ENCODE measurements around the gene RFX6. TPM values are rescaled to one million over a fixed set of nuclear protein-coding genes. Genes with fewer than 3 reads are reported as not detected.

Gene RFX6
- total RNA-seq, 2 donors from 2014 or later = 0.22 to 1.2 TPM

DNA sequence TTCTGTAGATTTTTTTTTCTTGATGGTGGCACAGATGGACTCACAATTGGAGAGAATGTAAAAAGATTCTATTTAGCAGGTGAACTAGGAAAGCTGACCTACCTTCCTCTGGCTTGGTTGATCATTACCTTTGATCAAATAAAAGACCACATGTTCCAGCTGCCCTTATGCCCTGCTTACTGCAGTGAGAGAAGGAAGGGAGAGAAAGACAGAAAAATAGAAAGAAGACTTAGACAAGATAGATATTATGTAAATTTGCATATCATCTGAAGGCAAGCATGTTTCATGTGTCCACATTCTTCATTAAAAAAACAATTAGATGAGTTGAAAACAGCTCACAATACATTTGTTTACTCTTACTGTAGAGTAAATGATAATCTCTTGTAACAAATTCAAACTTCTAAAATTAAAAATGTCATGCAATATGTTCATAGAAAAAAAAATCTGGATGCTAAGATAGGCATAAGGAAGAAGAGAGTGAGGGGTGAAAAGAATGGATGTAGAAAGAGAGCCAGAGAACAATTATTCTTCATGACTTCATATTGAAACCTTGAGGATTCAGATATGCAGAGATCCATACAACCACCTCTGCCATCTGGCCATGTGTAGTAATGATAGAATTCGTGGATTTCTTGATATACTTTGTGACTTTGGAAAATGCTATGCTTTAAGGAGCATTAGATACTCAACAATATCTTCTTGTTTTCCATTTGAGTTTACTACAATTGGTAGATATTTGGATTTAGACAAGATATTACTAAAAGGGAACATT, 71.7 kb downstream of the RFX6 start:
- H3K27ac ChIP-seq (ENCODE audit: low read depth, low read length) = no peak overlapping the region
- Mint-ChIP-seq H3K27ac (no peak overlapping the region), H3K36me3 (ENCODE audit: low read depth) (no peaks in the 10 kb centered on the region), H3K27me3 (ENCODE audit: insufficient read depth) (no peaks in the 10 kb centered on the region), H3K4me1 (peaks cover 36% of the 10 kb centered on the region), H3K9me3 (no peaks in the 10 kb centered on the region), H3K4me3 (no peak overlapping the region)
- 100% methylated on average over 1 of the region's 1 CpG; no CpG with 5 or more reads in 1 of the 2 experiments for WGBS, 2 experiments (ENCODE audit: insufficient coverage in 1 of 2, insufficient read length in 1 of 2)
- H3K27me3 ChIP-seq (ENCODE audit: control insufficient read depth, insufficient read depth, low read length, poor library complexity, severe bottlenecking) = no peaks in the 10 kb centered on the region
- H3K36me3 ChIP-seq (ENCODE audit: control insufficient read depth, insufficient read depth, low read length) = no peaks in the 10 kb centered on the region
- H3K4me1 ChIP-seq (ENCODE audit: control insufficient read depth, insufficient read depth, low read length) = no peaks in the 10 kb centered on the region
- H3K4me3 ChIP-seq (ENCODE audit: low read length) = no peak overlapping the region
- H3K9me3 ChIP-seq (ENCODE audit: control insufficient read depth, low read length) = no peaks in the 10 kb centered on the region
- TF ChIP-seq, protein P1, sequence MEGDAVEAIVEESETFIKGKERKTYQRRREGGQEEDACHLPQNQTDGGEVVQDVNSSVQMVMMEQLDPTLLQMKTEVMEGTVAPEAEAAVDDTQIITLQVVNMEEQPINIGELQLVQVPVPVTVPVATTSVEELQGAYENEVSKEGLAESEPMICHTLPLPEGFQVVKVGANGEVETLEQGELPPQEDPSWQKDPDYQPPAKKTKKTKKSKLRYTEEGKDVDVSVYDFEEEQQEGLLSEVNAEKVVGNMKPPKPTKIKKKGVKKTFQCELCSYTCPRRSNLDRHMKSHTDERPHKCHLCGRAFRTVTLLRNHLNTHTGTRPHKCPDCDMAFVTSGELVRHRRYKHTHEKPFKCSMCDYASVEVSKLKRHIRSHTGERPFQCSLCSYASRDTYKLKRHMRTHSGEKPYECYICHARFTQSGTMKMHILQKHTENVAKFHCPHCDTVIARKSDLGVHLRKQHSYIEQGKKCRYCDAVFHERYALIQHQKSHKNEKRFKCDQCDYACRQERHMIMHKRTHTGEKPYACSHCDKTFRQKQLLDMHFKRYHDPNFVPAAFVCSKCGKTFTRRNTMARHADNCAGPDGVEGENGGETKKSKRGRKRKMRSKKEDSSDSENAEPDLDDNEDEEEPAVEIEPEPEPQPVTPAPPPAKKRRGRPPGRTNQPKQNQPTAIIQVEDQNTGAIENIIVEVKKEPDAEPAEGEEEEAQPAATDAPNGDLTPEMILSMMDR (conservative IDR thresholded peaks at IDR 0.05) = no peak
- DNase-seq = no peak
- H3K9ac ChIP-seq (ENCODE audit: extremely low read depth, low read length, poor library complexity, severe bottlenecking) = no peak overlapping the region

DNA sequence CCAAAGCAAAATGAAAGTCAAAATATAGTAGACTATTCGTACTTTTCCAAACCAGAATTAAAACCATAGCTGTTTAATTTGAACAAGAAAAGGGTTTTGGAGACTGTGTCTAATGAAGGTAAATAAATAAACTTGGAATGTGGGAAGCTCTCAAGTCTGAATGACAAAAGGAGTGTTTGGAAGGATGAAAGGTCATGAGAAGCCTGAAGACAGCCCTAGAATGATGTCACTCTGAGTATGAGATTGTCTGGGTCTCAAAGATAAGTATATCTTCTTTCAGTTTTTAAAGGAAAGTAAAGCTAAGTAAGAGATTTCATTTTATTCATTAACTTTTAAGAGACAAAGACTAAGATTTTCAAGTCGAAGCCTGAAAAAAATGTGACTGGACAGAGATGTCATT, 72.9 kb downstream of the RFX6 start:
- Mint-ChIP-seq H3K9me3 (no peaks in the 10 kb centered on the region), H3K27me3 (ENCODE audit: insufficient read depth) (no peaks in the 10 kb centered on the region), H3K27ac (no peak overlapping the region), H3K4me1 (peaks cover 42% of the 10 kb centered on the region), H3K36me3 (ENCODE audit: low read depth) (no peaks in the 10 kb centered on the region), H3K4me3 (no peak overlapping the region)
- TF ChIP-seq, protein P1 (conservative IDR thresholded peaks at IDR 0.05) = no peak
- 70 to 91% methylated on average over 1 to 2 of the region's 2 CpGs for WGBS, 2 experiments (ENCODE audit: insufficient coverage in 1 of 2, insufficient read length in 1 of 2)
- DNase-seq = no peak
- H3K9ac ChIP-seq (ENCODE audit: extremely low read depth, low read length, poor library complexity, severe bottlenecking) = no peak overlapping the region
- H3K27ac ChIP-seq (ENCODE audit: low read depth, low read length) = no peak overlapping the region
- no peaks in the 10 kb centered on the region for H3K36me3 ChIP-seq (ENCODE audit: control insufficient read depth, insufficient read depth, low read length)
- H3K4me1 ChIP-seq (ENCODE audit: control insufficient read depth, insufficient read depth, low read length) = no peaks in the 10 kb centered on the region
- no peaks in the 10 kb centered on the region for H3K9me3 ChIP-seq (ENCODE audit: control insufficient read depth, low read length)
- no peak overlapping the region for H3K4me3 ChIP-seq (ENCODE audit: low read length)
- H3K27me3 ChIP-seq (ENCODE audit: control insufficient read depth, insufficient read depth, low read length, poor library complexity, severe bottlenecking) = no peaks in the 10 kb centered on the region

DNA sequence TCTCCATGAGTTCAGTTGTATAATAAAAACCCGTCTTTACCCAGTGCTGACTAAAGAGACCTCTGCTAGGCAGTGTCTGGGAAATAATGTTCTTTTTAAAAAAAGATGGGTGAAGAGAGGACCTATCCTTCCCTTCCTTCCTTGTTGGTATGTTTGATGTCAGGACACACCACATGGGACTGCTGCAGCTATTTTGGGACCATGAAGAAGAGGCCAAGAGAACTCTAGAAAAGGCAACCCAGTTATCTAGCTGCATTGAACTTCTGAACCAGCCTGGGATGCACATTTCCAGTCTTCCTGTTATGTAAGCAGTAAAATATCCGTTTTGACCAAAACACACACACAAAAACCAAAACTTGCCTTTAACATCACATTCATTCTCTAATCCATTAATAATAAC, 77.3 kb downstream of the RFX6 start:
- TF ChIP-seq, protein P1 (conservative IDR thresholded peaks at IDR 0.05) = no peak
- Mint-ChIP-seq H3K4me1 (peaks cover 31% of the 10 kb centered on the region), H3K36me3 (ENCODE audit: low read depth) (no peaks in the 10 kb centered on the region), H3K27me3 (ENCODE audit: insufficient read depth) (no peaks in the 10 kb centered on the region), H3K4me3 (no peak overlapping the region), H3K9me3 (no peaks in the 10 kb centered on the region), H3K27ac (no peak overlapping the region)
- H3K4me1 ChIP-seq (ENCODE audit: control insufficient read depth, insufficient read depth, low read length) = no peaks in the 10 kb centered on the region
- H3K9ac ChIP-seq (ENCODE audit: extremely low read depth, low read length, poor library complexity, severe bottlenecking) = no peak overlapping the region
- H3K4me3 ChIP-seq (ENCODE audit: low read length) = no peak overlapping the region
- 48 to 73% methylated on average over 1 to 2 of the region's 2 CpGs for WGBS, 2 experiments (ENCODE audit: insufficient coverage in 1 of 2, insufficient read length in 1 of 2)
- no peak overlapping the region for H3K27ac ChIP-seq (ENCODE audit: low read depth, low read length)
- H3K36me3 ChIP-seq (ENCODE audit: control insufficient read depth, insufficient read depth, low read length) = no peaks in the 10 kb centered on the region
- H3K9me3 ChIP-seq (ENCODE audit: control insufficient read depth, low read length) = no peaks in the 10 kb centered on the region
- H3K27me3 ChIP-seq (ENCODE audit: control insufficient read depth, insufficient read depth, low read length, poor library complexity, severe bottlenecking) = no peaks in the 10 kb centered on the region
- DNase-seq = no peak
